Neuron (in vitro differentiated cells): ENCODE results near the gene FBH1.
"Not testable (repeated sequence)": the region's sequence is repeated elsewhere in the genome, so short reads cannot be mapped to it uniquely, and the experiment has no call there.

Experiments used
- H2AFZ ChIP-seq: one replicate; pipeline ENCODE4 v1.6.1; 2013; ENCODE audit warnings: low read depth, mild to moderate bottlenecking, inconsistent platforms, low read length, moderate library complexity
- H3K27me3 ChIP-seq: one replicate; pipeline ENCODE4 v1.6.1; 2013; ENCODE audit warnings: low read length; ENCODE audit not compliant: insufficient read depth
- H3K36me3 ChIP-seq: one replicate; pipeline ENCODE4 v1.6.1; 2013; ENCODE audit warnings: low read length; ENCODE audit not compliant: insufficient read depth
- H3K4me1 ChIP-seq: one replicate; pipeline ENCODE4 v1.6.1; 2013; ENCODE audit warnings: low read length; ENCODE audit not compliant: insufficient read depth
- H3K4me3 ChIP-seq: 2 replicates; pipeline ENCODE4 v1.5.1; 2013; ENCODE audit warnings: mild to moderate bottlenecking, low read length, moderate library complexity
- H3K9me3 ChIP-seq: one replicate; pipeline ENCODE4 v1.6.1; 2013; ENCODE audit warnings: low read length

The FBH1 gene

DNA sequence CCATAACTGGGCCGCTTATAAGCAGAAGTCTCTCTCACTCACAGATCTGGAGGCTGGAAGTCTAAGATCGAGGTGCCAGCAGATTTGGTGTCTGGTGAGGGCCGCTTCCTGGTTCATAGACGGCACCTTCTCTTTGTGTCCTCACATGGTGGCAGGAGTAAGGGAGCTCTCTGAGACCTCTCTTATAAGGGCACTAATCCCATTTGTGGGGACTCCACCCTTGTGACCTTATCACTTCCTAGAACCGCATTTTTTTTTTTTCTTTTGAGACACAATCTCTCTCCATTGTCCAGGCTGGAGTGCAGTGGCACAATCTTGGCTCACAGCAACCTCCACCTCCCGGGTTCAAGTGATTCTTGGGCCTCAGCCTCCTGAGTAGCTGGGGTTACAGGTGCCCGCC is 8.1 kb downstream of the FBH1 start:
- H3K4me3 ChIP-seq = no peak overlapping the region
- H3K9me3 ChIP-seq = peaks cover 10% of the 10 kb centered on the region
- H3K27me3 ChIP-seq = no peaks in the 10 kb centered on the region
- no peaks in the 10 kb centered on the region for H3K4me1 ChIP-seq
- H2AFZ ChIP-seq = no peak overlapping the region
- H3K36me3 ChIP-seq = peaks cover 25% of the 10 kb centered on the region

DNA sequence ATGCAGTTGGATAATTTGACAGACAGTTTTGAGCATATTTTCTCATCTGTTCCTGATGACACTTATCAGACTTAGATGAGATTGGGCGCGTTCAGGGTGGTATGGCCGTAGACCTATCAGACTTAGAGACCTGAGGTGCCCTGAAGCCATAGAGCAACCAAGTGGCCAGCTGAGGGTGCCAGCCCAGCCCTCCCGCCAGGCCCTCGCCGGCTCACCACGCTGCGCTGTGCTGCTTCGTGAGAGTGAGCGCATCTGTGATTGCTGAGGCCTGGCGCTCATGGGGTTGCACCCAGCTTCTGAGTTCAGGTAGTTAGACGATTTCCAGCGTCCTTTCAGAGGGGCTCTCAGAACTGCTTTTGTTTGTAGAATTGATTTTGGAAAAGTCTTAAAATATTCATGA is 10.2 kb downstream of the FBH1 start:
- no peak overlapping the region for H3K4me3 ChIP-seq
- peaks cover 4% of the 10 kb centered on the region for H3K9me3 ChIP-seq
- no peaks in the 10 kb centered on the region for H3K27me3 ChIP-seq
- H3K36me3 ChIP-seq = peaks cover 13% of the 10 kb centered on the region
- no peaks in the 10 kb centered on the region for H3K4me1 ChIP-seq
- H2AFZ ChIP-seq = no peak overlapping the region

GRCh38 chr10:5902511-5903274 is 12.7 kb downstream of the FBH1 start:
- Histone ChIP-seq H3K36me3 (peaks cover 22% of the 10 kb centered on the region), H2AFZ (no peak overlapping the region), H3K4me3 (no peak overlapping the region), H3K27me3 (no peaks in the 10 kb centered on the region), H3K4me1 (no peaks in the 10 kb centered on the region), H3K9me3 (peaks cover 5% of the 10 kb centered on the region)

GRCh38 chr10:5903563-5903962 is 13.5 kb downstream of the FBH1 start:
- Histone ChIP-seq H3K9me3 (peaks cover 3% of the 10 kb centered on the region), H3K4me3 (no peak overlapping the region), H3K4me1 (no peaks in the 10 kb centered on the region), H3K27me3 (no peaks in the 10 kb centered on the region), H2AFZ (no peak overlapping the region), H3K36me3 (peaks cover 21% of the 10 kb centered on the region)

DNA sequence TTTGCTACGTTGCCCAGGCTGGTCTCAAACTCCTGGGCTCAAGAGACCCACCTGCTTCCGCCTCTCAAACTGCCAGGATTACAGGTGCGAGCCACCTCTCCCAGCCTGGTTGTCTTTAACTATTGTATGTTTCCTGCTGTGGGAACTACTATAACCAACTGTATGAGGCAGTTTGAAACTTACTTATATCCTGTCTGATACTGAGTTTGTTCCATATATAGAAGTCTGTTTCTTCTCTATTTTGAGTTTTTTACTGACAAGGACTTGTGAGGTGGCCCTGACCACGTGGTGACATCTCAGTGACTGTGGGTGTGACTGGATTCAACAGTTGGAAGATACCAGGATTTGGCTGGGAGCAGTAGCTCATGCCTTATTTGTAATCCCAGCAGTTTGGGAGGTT is 14.2 kb downstream of the FBH1 start:
- H3K36me3 ChIP-seq = peaks cover 27% of the 10 kb centered on the region
- no peak overlapping the region for H3K4me3 ChIP-seq
- no peaks in the 10 kb centered on the region for H3K27me3 ChIP-seq
- H3K9me3 ChIP-seq = peaks cover 3% of the 10 kb centered on the region
- no peaks in the 10 kb centered on the region for H3K4me1 ChIP-seq
- H2AFZ ChIP-seq = no peak overlapping the region

- H2AFZ ChIP-seq = no peak overlapping the region
- H3K27me3 ChIP-seq = no peaks in the 10 kb centered on the region
- peaks cover 3% of the 10 kb centered on the region for H3K9me3 ChIP-seq
- H3K4me3 ChIP-seq = no peak overlapping the region
- H3K36me3 ChIP-seq = peaks cover 44% of the 10 kb centered on the region
- H3K4me1 ChIP-seq = no peaks in the 10 kb centered on the region
Measured at GRCh38 chr10:5905854-5906507, 15.9 kb downstream of the FBH1 start.

DNA sequence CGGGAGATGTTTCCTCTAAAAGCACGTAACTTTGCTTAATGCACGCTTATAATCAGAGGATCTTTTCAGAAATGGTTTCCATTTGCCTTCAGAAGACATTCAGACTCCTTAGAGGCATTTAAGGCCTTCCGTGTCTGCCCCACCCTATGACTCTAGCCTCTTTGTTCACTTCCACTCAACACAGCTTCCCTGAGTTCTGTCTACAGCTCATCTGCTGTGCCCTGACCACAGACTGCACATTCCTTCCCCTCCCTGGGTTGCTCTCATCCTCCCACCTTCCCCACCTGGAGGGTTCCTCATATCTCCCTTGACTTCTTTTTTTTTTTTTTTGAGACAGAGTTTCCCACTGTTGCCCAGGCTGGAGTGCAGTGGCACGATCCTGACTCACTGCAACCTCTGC is 16.6 kb downstream of the FBH1 start:
- no peaks in the 10 kb centered on the region for H3K27me3 ChIP-seq
- no peaks in the 10 kb centered on the region for H3K4me1 ChIP-seq
- H3K4me3 ChIP-seq = no peak overlapping the region
- H3K9me3 ChIP-seq = peaks cover 3% of the 10 kb centered on the region
- H3K36me3 ChIP-seq = peaks cover 50% of the 10 kb centered on the region
- H2AFZ ChIP-seq = no peak overlapping the region

DNA sequence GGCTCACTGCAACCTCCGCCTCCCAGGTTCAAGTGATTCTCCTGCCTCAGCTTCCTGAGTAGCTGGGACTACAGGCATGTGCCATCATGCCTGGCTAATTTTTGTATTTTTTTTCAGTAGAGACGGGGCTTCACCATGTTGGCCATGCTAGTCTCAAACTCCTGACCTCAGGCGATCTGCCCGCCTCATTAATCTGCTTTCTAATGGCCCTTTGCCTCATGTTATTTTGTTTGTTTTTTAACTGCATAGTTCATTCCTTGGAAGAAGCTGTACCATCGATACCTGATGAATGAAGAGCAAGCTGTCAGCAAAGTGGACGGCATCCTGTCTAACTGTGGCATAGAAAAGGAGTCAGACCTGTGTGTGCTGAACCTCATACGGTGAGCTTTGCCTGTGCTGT is 18.6 kb downstream of the FBH1 start:
- not testable (repeated sequence) for H2AFZ ChIP-seq, H3K4me3 ChIP-seq, H3K9me3 ChIP-seq, H3K27me3 ChIP-seq, H3K4me1 ChIP-seq
- peaks cover 66% of the 10 kb centered on the region for H3K36me3 ChIP-seq

GRCh38 chr10:5910323-5911100 is 20.5 kb downstream of the FBH1 start:
- Histone ChIP-seq H3K4me1 (no peaks in the 10 kb centered on the region), H3K9me3 (peaks cover 3% of the 10 kb centered on the region), H2AFZ (no peak overlapping the region), H3K36me3 (peaks cover 83% of the 10 kb centered on the region), H3K27me3 (no peaks in the 10 kb centered on the region), H3K4me3 (no peak overlapping the region)

- peaks cover 85% of the 10 kb centered on the region for H3K36me3 ChIP-seq
- H3K4me3 ChIP-seq = no peak overlapping the region
- H3K27me3 ChIP-seq = no peaks in the 10 kb centered on the region
- no peaks in the 10 kb centered on the region for H3K4me1 ChIP-seq
- no peak overlapping the region for H2AFZ ChIP-seq
- H3K9me3 ChIP-seq = no peaks in the 10 kb centered on the region
Measured at GRCh38 chr10:5911670-5912069, 21.6 kb downstream of the FBH1 start.

- no peaks in the 10 kb centered on the region for H3K4me1 ChIP-seq
- H3K9me3 ChIP-seq = no peaks in the 10 kb centered on the region
- peaks cover 94% of the 10 kb centered on the region for H3K36me3 ChIP-seq
- no peak overlapping the region for H3K4me3 ChIP-seq
- H2AFZ ChIP-seq = no peak overlapping the region
- no peaks in the 10 kb centered on the region for H3K27me3 ChIP-seq
Measured at GRCh38 chr10:5913736-5914135, 23.7 kb downstream of the FBH1 start.

GRCh38 chr10:5915451-5915850 is 25.4 kb downstream of the FBH1 start:
- Histone ChIP-seq H3K4me3 (no peak overlapping the region), H3K9me3 (no peaks in the 10 kb centered on the region), H3K27me3 (no peaks in the 10 kb centered on the region), H3K36me3 (peaks cover 90% of the 10 kb centered on the region), H3K4me1 (no peaks in the 10 kb centered on the region), H2AFZ (no peak overlapping the region)

DNA sequence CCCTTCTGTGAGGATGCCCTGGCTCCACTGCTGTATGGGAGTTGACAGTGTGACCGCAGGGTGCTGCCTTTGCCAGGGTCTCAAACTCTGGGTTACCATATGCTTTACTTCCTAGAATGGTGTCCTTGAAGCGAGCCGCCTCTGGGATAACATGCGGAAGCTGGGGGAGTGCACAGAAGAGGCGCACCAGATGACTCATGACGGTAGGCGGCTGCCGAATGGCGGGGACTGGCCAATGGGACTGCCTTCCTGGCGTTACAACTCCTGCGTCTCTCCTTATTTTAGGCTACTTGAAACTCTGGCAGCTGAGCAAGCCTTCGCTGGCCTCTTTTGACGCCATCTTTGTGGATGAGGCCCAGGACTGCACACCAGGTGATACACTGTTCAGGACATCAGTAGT is 27.3 kb downstream of the FBH1 start:
- no peaks in the 10 kb centered on the region for H3K27me3 ChIP-seq
- no peak overlapping the region for H2AFZ ChIP-seq
- H3K4me3 ChIP-seq = no peak overlapping the region
- no peaks in the 10 kb centered on the region for H3K9me3 ChIP-seq
- H3K4me1 ChIP-seq = no peaks in the 10 kb centered on the region
- H3K36me3 ChIP-seq = peaks cover 92% of the 10 kb centered on the region
